IPS-18c (cell line): Measurements from ENCODE around the gene KCP.

Experiments
- H3K4me3 ChIP-seq: 2 replicates; pipeline ENCODE4 v1.7.0; 2013; ENCODE audit warnings: low read depth, mild to moderate bottlenecking, low read length, moderate library complexity; ENCODE audit not compliant: insufficient read depth
- H3K9me3 ChIP-seq: one replicate; pipeline ENCODE4 v1.6.1; 2013; ENCODE audit warnings: mild to moderate bottlenecking, low read length, moderate library complexity; ENCODE audit not compliant: control insufficient read depth, insufficient read depth

The KCP gene

GRCh38 chr7:128843938-128844621 is 66.4 kb downstream of the KCP start:
- no peaks in the 10 kb centered on the region for H3K9me3 ChIP-seq
- H3K4me3 ChIP-seq = no peak overlapping the region

GRCh38 chr7:128842674-128843641 is 67.6 kb downstream of the KCP start:
- Histone ChIP-seq H3K4me3 (no peak overlapping the region), H3K9me3 (no peaks in the 10 kb centered on the region)

- no peak overlapping the region for H3K4me3 ChIP-seq
- no peaks in the 10 kb centered on the region for H3K9me3 ChIP-seq
These were observed 68.4 kb downstream of the KCP start for GRCh38 chr7:128841921-128842673.

GRCh38 chr7:128841171-128841690 is 69.3 kb downstream of the KCP start:
- Histone ChIP-seq H3K4me3 (no peak overlapping the region), H3K9me3 (no peaks in the 10 kb centered on the region)

GRCh38 chr7:128840326-128841170 is 70.0 kb downstream of the KCP start:
- H3K4me3 ChIP-seq = no peak overlapping the region
- no peaks in the 10 kb centered on the region for H3K9me3 ChIP-seq

- H3K4me3 ChIP-seq = no peak overlapping the region
- no peaks in the 10 kb centered on the region for H3K9me3 ChIP-seq
These were observed 70.7 kb downstream of the KCP start for GRCh38 chr7:128839751-128840177.

GRCh38 chr7:128838981-128839731 is 71.4 kb downstream of the KCP start:
- no peak overlapping the region for H3K4me3 ChIP-seq

GRCh38 chr7:128838109-128838779 is 72.3 kb downstream of the KCP start:
- H3K9me3 ChIP-seq = no peaks in the 10 kb centered on the region
- H3K4me3 ChIP-seq = no peak overlapping the region

More at GRCh38 chr7:128838981-128839731, 71.4 kb downstream of the KCP start:
- no peaks in the 10 kb centered on the region for H3K9me3 ChIP-seq

- H3K4me3 ChIP-seq = no peak overlapping the region
- H3K9me3 ChIP-seq = no peaks in the 10 kb centered on the region
These were observed 73.0 kb downstream of the KCP start for GRCh38 chr7:128837521-128837921.

GRCh38 chr7:128836729-128837348 is 73.7 kb downstream of the KCP start:
- H3K4me3 ChIP-seq = no peak overlapping the region
- no peaks in the 10 kb centered on the region for H3K9me3 ChIP-seq

GRCh38 chr7:128835790-128836641 is 74.5 kb downstream of the KCP start:
- Histone ChIP-seq H3K9me3 (no peaks in the 10 kb centered on the region), H3K4me3 (no peak overlapping the region)

- Histone ChIP-seq H3K9me3 (no peaks in the 10 kb centered on the region), H3K4me3 (no peak overlapping the region)
These were observed 75.2 kb downstream of the KCP start for GRCh38 chr7:128835231-128835751.

GRCh38 chr7:128833946-128834325 is 76.6 kb downstream of the KCP start:
- H3K9me3 ChIP-seq = no peaks in the 10 kb centered on the region
- no peak overlapping the region for H3K4me3 ChIP-seq
